Dermis blood vessel endothelial cell (primary cell): ENCODE data around the gene RNU6-8. TPM values are rescaled to one million over a fixed set of nuclear protein-coding genes. Genes with fewer than 3 reads are reported as not detected.

Experiments
- DNase-seq: peaks from one replicate; pipeline ENCODE4 v3.0.0; 2010
- total RNA-seq: library from RNA; depleted of rRNA; stranded (reverse); fragments of >200 nt; gene quantifications from 2 replicates; pipeline ENCODE4 v1.2.3, GENCODE V29; 2014

The RNU6-8 gene
- total RNA-seq: not detected in 2 replicates

DNA sequence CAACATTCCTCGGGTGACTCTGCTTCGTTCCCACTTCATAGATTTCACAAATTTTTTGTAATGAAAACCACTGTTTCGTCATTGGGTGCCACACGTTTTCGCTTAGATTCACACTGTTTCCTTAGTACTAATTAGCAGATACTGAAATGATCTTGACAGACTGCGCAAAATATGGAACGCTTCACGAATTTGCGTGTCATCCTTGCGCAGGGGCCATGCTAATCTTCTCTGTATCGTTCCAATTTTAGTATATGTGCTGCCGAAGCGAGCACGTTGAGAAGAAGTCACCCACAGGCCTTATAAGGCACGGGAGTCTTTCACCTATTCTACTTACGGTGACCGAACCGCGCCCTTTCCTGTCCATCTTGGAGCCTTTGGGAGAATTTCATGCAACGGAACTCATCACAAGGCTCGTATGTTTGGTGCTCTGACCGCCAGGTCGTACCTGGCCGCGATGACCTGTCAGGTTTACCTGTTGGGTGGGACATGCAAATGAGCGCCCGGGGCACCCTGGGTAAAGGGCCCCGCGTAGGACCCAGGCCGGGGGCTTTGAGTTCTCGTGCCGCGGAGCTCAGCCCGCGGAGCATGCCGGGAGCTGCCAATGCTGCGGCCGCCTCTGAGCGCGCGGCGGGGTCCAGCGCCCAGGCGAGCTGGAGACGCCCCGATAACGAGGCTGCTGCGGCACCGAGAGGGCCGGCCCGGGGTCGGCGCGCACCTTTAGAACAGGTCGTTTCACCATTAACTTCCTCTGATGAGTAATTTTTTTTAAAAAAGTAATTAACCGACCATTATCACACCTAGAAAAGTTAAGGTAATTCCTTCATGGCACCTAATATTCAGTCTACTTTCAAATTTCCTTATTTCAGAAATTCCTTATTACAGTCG is at the start of gene RNU6-8:
Gene RNU6-8, minus strand, starts transcription at position 272 of the 885 bp plus-strand sequence.
- DNase-seq: peak; percentile 87

DNA sequence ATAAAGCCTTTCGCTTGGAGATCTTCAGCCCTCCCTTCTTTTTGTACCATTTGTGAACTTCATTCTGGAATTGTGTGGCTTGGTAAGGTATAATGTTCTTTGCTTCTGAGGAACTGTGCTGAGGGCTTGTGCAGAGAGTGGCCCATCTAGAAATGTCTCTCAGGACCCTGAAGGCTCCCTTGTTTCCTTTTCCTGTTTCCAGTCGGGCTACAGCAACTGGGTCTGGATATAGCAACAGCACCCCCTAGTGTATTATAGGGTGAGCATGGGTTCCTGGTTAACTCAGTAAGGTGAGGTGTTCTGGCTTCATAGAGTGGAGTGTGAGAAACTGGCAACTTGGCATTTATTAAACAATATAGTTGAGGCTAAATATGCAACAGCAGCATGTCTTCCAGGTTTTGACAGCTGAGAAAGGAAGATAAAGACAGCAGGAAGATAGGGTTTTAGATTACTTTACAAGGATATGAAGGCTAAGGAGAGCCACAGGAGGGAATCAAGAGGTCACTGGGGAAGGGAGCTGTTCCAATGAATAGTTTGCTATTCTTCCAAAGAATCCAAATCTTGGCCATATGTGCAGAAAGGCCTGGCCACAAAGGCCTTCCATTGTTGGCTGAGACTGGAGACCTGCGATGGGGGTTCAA is 49.1 kb upstream of the RNU6-8 start:
- DNase-seq: peak; percentile 79

DNA sequence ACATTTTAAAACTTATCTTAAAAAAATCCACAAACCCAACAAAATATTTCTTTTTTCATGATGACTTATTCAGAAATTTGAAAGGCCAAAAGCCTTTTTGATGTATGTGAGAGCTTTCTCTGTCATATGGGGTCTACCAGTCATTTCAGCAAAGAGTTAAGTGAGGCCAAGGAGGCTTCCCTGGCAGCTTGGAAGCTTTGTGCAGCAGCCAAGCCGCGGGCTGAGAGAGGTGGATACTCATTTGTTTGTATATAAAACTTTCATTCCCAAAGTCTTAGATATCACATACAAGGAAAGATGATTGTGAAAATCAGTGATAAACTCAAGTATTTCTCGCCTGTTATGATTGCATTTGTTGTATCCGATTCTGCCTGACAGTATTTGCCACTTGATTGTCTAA is 48.5 kb upstream of the RNU6-8 start:
- no peak for DNase-seq

DNA sequence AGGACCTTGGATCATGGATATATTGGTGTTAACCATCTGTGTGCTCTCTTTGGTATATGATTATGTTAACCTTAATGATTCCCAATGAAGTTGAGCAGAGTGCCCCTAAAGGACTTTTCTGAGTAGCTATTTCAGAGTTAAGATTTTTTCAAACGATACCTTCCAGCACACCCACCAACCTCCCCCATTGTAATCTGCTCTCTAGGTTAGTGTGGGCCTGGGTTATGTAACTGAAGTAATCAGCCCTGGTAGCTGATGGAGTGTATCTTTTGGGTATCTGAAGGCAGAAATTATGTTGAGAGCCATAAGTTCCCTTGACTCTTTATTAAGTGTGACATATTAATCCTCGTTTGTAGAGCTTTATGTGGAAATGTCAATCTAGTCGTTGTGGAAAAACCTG is 47.6 kb upstream of the RNU6-8 start:
- DNase-seq: no peak

DNA sequence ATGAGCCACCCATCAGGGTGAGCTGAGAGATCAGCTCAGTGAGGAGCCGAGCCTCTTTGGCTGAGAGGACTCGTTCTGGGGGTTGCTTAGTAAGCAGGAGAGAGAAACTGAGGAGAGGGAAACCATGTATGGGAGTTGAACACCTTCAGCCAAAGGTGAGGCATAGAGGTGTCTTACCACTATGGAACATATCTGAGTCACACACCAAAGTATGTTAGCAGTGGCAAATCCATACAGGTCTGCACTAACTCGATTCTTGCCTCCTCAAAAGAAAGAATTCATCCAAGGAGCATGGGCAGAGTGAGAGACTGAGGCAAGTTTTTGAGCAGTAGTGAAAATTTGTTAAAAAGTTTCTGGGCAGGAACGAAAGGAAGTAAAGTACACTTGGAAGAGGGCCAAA is 46.7 kb upstream of the RNU6-8 start:
- no peak for DNase-seq

DNA sequence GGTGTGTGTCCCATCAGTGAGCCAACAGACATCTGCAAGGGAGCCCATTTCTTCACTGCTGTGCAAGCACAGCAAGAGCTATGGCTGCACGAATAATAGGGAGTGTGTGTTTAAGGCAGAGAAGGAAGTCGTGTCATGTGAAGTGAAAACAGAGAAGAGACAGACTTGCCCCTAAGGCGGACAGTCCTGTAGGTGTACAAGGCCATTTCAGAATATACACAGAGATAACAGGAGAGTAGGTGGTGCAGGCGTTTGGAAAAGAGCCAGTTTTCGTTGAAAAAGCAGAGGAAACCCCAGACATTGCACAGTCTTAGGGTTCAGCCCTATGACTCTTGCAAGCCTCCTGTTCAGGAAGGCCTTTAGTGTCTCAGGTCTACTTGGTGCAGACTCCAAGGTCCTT is 46.3 kb upstream of the RNU6-8 start:
- no peak for DNase-seq

DNA sequence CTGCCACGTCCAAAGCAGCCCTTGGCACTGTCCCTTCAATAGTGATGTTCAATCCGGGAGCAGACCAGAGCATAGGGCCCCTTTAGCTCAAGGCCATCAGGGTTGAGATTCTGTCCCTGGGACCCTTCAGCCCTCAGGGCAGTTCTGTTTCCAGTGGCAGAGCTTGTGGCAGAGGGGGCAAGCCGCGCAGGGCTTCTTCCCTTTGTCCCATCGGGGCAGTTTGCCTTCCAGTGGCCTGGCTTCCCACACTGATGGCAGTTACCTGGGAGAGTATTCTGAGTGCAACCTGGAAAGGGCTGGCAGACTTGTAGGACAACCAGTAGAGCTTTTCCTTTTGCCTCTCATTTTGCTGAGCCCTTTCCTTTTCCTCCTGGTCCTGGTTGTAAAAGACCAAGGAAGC is 43.7 kb upstream of the RNU6-8 start:
- DNase-seq: no peak

DNA sequence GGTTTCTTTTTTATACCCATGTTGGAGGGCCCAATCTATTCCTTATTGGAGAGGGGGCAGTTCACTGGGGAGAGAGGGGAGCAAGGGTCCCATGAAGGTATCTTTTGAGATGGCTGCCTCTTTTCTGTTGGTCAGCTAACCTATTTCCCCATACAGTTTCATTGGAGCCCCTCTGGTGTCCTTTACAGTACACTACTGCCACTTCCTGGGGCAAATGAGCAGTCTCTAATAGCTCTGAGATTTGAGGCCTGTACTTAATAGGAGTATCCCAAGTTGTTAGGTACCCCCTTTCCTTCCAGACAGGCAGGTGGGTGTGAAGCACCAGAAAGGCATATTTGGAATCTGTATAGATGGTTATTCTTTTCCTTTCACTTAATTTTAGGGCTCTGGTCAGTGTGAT is 41.3 kb upstream of the RNU6-8 start:
- no peak for DNase-seq

DNA sequence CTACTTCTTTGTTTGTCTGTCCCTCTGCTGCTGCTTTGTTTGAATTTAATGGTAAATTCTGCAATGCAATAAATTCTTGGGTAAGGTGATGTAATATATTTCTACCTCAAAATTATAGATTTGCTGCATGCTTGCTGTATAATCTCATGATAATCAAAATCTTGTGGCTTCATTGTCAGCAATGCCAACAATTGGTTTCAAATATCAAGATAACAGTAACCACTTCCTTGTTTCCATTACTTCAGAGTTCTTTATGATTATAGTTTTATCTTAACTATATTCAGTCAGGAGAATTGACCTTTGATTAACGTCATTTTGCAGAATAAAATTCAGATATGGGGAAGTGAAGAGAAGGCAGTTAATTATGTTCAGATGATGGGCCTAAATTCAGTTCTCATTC is 30.2 kb upstream of the RNU6-8 start:
- DNase-seq: no peak

DNA sequence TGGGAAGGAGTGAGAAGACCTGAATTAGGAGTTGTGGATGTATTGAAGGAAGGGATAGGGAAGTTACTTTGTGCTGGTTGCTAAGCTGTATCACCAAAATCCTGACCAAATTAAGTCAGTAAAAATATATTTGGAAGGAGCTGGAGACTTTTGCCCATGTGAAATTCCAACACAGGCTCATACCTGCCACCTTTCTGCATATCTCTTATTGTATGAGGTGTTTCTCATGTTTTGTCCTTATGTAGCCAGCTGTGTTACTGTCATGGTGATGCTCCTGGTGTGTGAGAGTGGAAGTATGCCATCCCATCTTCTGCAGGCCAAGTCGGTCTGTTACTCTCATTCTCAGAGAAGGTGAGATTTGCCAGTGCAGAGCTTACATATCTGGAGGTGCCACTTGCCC is 29.4 kb upstream of the RNU6-8 start:
- no peak for DNase-seq

DNA sequence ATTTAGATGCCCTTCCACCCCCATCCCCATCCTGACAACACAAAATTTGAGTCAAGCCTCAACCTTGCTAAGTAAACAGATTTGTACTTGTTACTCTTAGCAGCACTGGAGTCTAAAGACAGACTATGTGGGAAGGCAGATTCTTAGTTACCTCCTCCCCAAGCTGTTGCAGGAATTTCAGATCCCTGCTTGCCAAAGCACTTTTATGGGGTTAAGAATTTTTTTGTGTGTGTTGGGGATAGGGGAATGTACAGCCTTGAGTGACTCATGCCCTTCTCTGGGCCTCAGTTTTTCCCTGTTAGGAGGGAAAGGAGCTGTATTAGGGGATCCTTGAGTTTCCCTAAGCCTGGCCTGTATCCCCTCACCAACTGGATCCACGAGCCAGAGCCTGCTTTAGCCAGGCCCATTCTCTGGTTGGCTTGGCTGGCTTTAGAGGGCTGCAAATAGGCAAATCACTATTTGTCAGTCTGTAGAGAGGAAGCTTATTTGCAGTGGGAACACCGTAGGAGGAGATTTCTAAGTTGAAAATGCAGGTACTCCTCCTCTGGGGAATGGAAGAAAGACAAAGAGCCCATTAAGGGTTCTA is 27.7 kb upstream of the RNU6-8 start:
- no peak for DNase-seq

DNA sequence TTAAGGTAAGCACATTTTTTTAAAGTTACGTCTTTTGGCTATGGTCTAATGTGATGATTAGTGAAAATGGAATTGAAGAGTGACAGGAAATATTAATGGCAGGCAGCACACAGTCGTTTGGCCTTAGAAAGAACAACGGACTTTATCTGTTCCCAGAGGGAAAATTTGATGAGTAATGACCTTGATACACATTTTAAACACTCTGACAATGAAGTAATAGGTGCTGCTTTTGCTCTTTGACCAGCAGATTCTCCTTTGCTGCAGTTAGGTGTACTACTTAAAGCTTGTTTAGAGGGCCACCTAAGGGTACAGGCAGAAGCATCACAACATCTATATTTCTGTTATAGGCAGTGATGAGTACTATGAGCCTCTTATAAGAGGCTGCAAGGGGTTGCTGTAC is 27.1 kb upstream of the RNU6-8 start:
- no peak for DNase-seq

DNA sequence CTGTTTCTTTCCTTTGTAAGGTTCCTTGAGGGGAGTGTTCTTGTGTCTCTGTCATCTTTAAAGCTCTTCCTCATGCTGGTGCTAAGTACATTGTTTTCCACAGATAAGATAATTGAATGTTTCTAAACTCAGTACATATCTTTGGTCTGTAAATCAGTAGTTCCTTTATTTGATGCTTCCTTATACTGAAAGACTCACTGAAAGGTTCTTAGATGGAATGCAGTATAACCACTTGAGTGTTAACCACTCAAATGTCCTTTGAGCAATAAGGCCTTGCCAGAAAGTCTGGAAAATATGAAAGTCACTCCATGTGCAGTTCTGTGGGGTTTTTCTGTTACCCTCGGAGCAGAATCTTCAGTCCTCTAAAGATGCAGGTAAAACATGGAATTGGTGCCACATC is 23.0 kb upstream of the RNU6-8 start:
- no peak for DNase-seq

DNA sequence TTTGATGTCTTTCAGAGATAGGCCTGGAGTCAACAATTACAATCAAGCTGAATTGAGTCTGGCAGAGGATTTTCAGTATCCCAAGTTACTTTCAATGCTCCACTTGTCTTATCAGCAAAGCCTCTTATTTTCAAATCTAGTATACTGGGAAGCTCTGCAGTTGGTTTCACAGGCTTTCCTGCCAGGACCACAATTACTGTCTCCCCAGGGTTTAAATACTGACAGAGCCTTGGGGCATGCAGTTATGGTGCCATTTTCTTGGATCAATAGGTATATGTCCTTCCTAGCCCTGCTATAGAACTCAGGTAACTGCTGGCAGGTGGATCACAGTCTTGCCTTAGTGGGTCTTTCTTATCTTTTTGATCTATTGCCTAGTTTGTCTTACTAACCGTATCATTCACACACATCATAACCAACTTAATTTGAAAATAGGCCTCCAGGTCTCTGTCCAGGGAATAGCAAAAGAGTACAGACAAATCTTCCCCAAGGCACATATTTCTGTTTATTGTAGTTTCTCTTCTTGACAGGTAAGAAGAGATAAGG is 22.4 kb upstream of the RNU6-8 start:
- DNase-seq: no peak

DNA sequence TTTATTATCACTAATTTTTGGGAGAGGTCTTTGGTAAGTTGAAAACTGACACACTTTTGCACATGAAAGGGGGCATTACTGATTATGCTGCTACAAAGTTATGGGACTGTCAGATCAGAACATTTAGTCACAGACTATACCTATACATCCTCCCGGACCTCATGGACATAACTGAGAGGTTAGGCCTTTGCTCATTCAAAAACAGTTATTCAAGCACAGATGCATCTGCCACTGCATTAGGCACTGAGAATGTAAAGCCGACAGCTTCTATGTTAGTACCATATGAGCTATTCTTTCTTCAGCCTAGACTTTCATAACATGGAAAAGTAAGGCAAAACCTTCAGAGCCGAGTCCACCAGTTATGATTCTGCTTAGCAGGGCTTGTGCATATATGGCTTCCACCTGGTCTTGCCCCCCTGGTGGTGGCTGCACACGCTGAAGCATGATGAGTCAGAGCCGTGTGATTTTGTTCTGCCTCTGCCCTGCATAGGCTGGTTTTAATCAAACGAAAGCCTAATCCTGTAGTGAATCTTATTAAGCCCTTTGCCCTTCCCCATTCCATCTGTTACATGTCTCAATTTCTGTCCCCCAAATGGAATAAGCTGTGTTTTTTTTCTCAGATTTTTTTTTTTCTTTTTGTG is 21.8 kb upstream of the RNU6-8 start:
- DNase-seq: peak; percentile 40

DNA sequence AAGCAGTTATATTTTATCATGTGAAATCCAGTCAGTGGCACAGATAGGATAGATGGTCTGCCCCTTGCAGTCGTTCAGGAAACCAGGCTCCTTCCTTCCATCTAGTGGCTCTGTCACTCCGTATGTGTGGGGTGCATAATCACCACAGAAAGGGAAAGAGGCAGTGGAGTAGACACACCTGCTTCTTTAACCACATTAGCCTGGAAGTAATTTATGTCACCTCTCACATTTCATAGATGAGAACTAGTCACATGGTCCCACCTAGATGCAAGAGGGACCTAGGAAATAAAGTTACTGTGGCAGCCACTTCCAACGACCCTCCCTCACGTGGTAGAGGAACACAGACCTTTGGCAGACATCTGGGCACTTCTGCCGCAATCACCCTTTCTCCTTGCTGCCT is 14.2 kb upstream of the RNU6-8 start:
- DNase-seq: no peak

DNA sequence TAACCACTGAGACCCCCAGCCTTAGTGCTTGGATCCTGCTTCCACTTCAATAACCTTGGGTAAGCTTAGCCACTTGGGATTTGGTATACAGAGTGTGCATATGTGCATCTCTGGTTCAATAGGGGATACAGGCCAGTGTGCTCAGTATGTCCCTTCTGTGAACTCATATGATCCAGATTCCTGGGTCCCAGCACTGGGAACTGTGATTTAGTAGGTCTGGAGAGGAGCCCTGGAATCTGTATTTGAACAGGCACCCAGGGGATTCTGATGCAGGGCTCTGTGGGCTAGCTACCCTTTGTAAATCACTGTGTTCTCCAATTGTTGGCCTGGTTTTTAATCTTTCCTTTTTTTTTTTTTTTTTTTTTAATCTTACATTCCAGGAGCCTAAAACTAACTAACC is 9.8 kb upstream of the RNU6-8 start:
- DNase-seq: no peak

DNA sequence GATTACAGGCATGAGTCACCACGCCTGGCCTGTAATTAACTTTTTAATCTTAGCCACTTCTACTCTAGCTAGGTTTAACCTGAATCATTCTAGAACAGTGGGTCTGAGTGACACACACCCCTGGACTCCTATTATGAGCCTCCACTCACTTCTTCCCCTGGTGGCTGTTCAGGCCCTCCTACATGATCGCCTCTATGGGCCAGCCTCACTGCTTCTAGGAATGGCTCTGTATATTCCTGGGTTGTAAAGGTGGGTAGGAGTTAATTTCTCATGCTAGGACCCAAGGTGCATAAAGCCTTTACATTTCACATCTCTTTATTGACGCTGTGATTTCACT is 8.0 kb upstream of the RNU6-8 start:
- DNase-seq: no peak

DNA sequence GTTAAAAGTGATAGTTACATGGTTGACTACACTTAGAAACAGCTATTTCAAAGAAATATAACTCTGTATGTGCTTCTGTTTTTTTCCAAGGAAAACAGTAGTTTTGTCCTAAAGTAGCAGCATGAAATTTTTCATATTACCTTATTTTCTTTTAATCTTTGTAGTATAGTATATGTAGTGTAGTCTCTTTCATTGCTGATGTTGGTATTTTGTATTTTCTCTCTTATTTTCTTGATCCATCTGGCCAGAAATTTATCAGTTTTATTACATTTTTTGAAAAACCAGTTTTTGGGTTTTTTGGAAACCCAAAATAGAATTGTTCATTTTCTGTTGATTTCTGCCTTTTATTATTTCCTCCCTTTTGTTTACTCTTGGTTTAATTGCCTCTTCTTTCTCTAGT is 6.4 kb upstream of the RNU6-8 start:
- no peak for DNase-seq

DNA sequence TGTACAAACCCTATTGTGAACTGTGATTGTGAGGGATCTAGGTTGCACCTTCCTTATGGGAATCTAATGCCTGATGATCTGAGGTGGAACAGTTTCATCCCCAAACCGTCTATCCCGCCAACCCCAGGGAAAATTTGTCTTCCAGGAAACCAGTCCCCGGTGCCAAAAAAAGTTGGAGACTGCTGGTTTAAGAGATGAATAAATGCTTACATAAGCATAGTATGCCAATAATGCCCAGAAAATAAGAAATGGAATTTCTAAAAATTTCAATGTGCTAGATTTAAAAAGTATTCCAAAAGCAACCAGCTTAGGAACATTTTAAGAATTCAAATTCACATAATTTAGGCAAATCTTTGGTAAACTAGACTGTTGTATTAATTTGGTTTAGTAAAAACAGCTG is 5.4 kb upstream of the RNU6-8 start:
- no peak for DNase-seq

DNA sequence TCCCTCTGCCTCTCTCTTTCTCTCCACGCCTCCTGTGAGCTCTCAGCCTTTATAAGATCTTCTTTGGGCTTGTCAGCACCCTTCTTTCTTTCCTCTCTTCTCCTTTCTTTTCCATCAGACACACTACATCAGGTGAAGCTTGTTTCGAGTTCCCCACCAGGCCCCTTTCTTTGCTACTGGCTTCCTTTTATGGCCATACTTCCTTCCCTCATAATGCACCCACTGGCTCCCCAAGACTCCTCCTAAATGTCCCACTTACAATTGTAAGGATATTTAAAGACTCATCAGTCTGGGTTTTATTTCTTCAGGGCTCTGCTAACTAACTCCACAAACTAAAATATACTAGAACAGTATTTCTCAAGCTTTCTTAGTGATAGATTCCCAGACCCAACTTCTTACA is 3.5 kb upstream of the RNU6-8 start:
- no peak for DNase-seq

DNA sequence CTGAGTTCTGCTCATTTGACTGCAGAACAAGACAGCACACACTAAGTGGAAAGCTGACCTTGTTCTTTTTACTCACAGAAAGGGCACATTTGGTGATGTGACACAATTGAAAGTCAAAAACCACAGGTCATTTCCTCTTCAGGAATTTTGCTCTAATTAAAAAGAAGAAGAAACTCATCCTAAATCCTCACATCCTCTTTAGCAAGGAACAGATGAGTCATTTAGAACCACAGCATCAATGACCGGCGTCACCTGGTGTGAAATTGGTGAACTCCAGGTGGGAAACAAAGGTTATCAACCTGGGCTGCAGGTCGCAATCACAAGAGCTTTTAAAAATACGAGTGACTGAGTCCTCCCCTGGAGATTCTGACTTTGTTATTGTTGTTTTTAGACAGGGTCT is 2.9 kb upstream of the RNU6-8 start:
- DNase-seq: no peak

DNA sequence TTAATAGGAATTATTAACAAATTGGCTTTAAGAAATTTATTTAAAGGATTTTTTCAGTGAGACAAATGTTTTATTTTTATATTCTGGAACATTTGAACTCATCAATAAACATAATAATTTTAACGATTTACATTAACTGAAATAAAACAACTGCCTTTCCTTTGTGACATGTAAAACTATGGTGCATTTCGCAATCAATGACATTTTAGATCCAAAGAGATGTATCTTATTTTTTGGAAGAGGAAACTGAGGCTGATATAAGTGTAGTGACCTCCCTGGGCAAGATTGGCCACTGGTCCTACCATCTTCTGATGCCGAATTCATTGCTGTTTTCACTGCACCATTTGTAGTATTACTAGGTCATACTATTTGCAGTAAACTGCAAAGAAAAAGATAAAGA is 2.5 kb upstream of the RNU6-8 start:
- no peak for DNase-seq
